Raji (cell line): ENCODE measurements around the gene CCDC57.

Source experiments
- POLR2A ChIP-seq: IDR thresholded peaks from 2 replicates; pipeline ENCODE4 v1.6.1; 2011; ENCODE audit warnings: low read depth, low read length, control low read depth; ENCODE audit not compliant: insufficient read depth

Gene CCDC57

GRCh38 chr17:82086941-82087906 lies 125.4 kb downstream of the CCDC57 start:
- no peak for TF ChIP-seq POLR2A

- TF ChIP-seq POLR2A: no peak
Observed at GRCh38 chr17:82085931-82086764, 126.5 kb downstream of the CCDC57 start.

- TF ChIP-seq POLR2A: no peak
Observed at GRCh38 chr17:82085031-82085861, 127.4 kb downstream of the CCDC57 start.

GRCh38 chr17:82084373-82085030 lies 128.1 kb downstream of the CCDC57 start:
- TF ChIP-seq POLR2A: no peak

- no peak for TF ChIP-seq POLR2A
Observed at GRCh38 chr17:82083533-82084359, 128.9 kb downstream of the CCDC57 start.

- no peak for TF ChIP-seq POLR2A
Observed at GRCh38 chr17:82083009-82083408, 129.6 kb downstream of the CCDC57 start.

- TF ChIP-seq POLR2A: no peak
Observed at GRCh38 chr17:82082456-82082855, 130.2 kb downstream of the CCDC57 start.

- TF ChIP-seq POLR2A: no peak
Observed at GRCh38 chr17:82081966-82082365, 130.7 kb downstream of the CCDC57 start.

- TF ChIP-seq POLR2A: no peak
Observed at GRCh38 chr17:82081546-82081945, 131.1 kb downstream of the CCDC57 start.

GRCh38 chr17:82080789-82081464 lies 131.7 kb downstream of the CCDC57 start:
- TF ChIP-seq POLR2A: no peak

GRCh38 chr17:82080048-82080788 lies 132.4 kb downstream of the CCDC57 start:
- TF ChIP-seq POLR2A: no peak

- TF ChIP-seq POLR2A: no peak
Observed at GRCh38 chr17:82079001-82079677, 133.5 kb downstream of the CCDC57 start.
